Measurements from ENCODE around the gene COL9A3.

Gene COL9A3

GRCh38 chr20:62796699-62797491 is 20.0 kb upstream of the COL9A3 start:
- no peak for DNase-seq (ENCODE audit: low spot score)

GRCh38 chr20:62797671-62798532 is 18.9 kb upstream of the COL9A3 start:
- DNase-seq (ENCODE audit: low spot score): no peak

DNA sequence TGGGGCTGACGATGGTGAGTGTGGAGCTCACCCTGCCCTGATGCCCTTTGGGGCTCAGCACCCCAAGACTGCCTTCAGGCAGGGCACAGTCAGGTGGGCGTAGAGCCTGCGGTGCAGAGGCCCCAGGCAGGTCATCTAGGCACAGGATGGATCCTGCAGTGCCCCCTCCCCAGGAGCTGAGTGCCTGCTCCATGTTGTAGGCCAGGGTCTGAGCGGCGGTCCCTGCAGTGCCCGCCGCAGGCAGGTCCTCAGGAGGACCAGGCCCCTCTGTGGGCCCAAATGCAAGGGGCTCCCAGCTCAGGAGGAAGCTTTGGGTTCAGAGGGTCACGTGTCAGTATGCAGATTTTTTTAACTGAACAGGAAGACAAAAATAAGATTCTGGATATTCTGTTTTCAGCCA is 17.8 kb upstream of the COL9A3 start:
- no peak for DNase-seq (ENCODE audit: low spot score)

- no peak for DNase-seq (ENCODE audit: low spot score)
Measured at GRCh38 chr20:62799459-62799858, 17.4 kb upstream of the COL9A3 start.

- DNase-seq (ENCODE audit: low spot score): no peak
Measured at GRCh38 chr20:62799873-62800272, 17.0 kb upstream of the COL9A3 start.

GRCh38 chr20:62800314-62801259 is 16.3 kb upstream of the COL9A3 start:
- no peak for DNase-seq (ENCODE audit: low spot score)

GRCh38 chr20:62801284-62802010 is 15.4 kb upstream of the COL9A3 start:
- DNase-seq (ENCODE audit: low spot score): no peak

- no peak for DNase-seq (ENCODE audit: low spot score)
Measured at GRCh38 chr20:62802026-62802712, 14.7 kb upstream of the COL9A3 start.

- no peak for DNase-seq (ENCODE audit: low spot score)
Measured at GRCh38 chr20:62804021-62804626, 12.7 kb upstream of the COL9A3 start.

DNA sequence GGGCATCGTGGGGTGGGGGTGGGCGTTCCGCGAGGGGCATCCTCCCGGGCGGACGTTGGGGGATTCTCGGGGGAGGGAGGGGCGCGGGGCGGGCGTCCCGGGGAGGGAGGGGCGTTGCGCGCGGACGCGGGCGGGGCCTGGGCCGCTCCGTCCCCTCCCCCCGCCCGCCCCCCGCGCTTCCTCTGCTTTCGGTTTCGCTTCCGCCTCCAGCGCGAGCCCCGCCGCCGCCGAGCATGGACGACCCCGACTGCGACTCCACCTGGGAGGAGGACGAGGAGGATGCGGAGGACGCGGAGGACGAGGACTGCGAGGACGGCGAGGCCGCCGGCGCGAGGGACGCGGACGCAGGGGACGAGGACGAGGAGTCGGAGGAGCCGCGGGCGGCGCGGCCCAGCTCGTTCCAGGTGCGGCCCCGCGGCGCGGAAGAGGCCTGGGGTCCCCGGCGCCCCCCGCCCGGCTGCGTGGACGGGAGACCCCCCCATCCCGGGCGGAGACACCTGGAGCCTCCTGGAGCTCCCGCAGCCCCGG is 12.2 kb upstream of the COL9A3 start, which contains the start of gene OGFR:
Gene OGFR, plus strand, starts transcription at position 209 of the 528 bp plus-strand sequence. Its CDS starts 25 bp downstream, at position 234.
- no peak for DNase-seq (ENCODE audit: low spot score)

- no peak for DNase-seq (ENCODE audit: low spot score)
Measured at GRCh38 chr20:62805155-62805710, 11.6 kb upstream of the COL9A3 start.

DNA sequence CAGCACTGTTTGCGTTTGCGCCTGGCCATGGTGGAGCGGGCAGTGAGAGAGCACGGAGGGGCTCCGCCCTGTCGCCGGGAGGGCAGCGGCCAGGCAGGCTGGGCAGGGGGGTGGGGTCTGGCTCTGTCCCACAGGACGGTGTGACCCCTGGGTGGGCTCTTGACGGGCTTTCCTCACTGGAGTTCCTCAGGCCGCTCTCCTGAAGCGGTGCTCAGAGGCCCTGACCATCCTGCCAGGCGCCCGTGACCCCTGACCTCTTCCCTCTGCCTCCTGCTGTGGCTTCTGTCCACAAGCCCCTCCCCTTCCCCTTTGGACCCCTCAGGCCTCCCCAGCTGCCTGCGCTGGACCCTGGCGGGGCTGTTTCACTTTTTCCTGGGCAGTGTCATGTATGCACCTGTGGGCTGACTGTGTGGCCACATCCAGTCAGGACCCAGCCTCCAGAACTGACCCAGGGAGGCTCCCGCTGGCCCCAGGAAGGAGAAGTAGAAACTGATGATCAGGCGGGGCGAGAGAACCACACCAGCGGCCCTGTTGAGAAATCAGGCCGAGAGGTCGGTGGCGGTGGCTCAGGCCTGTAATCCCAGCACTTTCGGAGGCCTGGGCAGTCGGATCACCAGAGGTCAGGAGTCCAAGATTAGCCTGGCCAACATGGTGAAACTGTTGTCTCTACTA is 11.0 kb upstream of the COL9A3 start:
- no peak for DNase-seq (ENCODE audit: low spot score)

DNA sequence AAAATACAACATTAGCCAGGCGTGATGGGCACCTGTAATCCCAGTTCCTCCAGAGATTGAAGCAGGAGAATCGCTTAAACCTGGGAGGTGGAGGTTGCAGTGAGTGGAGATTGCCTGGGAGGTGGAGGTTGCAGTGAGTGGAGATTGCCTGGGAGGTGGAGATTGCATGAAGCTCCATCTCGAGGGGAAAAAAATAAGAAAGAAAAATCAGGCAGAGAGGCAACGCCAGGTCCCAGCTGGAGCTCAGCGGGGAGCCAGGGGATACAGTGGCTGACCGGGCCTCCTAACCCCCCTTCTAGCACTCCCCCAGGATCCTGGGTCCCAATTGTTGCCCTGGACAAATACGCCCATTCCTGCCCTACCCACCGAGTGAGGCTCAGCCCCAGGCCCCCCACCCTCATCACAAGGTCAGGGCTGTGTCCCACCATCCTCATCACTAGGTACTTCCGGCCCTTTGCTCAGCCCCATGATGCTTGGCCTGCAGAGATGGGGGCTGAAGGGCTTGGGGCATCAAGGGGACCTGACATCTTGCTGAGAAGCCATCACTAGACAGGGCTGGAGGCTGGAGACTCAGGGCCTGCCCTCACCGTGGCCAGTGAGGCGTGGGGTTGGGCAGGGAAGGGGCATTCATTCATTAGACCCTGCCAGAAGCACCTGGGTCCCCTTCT is 10.3 kb upstream of the COL9A3 start:
- DNase-seq (ENCODE audit: low spot score): no peak

- DNase-seq (ENCODE audit: low spot score): no peak
Measured at GRCh38 chr20:62807444-62808210, 9.2 kb upstream of the COL9A3 start.

GRCh38 chr20:62808211-62808865 is 8.5 kb upstream of the COL9A3 start:
- no peak for DNase-seq (ENCODE audit: low spot score)

GRCh38 chr20:62809530-62810428 is 7.1 kb upstream of the COL9A3 start:
- DNase-seq (ENCODE audit: low spot score): no peak

Measured in putamen (tissue), 1 donor.